Measurements from ENCODE around the gene FXYD5.

Gene FXYD5

DNA sequence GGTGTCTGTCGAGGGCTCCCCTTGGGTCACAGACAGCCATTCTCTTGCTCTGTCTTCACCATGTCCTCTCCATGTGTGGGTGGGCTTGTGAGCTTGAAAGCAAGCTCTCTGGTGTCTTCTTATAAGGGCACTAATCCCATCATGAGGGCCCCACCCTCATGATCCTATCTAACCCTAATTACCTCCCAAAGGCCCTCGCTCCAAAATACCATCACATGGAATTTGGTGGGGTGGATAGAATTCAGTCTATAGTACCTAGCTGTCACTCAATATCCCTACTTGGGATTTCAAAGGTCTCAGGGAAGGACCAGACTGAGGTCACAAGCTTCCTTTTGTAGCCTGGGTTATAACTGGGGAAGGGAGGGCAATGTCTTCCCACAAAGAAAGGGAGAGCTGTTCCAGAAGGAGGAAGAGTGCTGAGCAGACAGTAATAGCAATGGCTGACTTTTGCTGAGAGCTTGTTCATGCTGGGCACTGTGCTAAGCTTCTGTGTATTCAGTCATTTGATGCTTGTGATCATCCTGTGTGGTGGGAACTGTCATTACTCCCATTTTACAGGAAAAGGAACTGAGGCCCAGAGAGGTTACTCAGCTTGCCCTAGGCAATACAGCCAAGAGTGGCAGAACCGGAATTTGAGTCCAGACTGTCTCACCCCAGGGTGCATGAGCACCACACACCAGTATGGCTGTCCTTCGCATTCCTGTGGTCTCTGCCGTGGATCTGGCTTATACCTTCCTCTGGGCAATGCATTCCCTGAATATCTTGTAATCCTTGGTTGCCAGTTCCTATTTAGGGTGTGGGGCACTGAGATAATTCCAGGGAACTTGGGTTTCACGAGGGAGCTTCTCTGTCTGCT is 8.2 kb downstream of the FXYD5 start:
- TF ChIP-seq, protein P1, sequence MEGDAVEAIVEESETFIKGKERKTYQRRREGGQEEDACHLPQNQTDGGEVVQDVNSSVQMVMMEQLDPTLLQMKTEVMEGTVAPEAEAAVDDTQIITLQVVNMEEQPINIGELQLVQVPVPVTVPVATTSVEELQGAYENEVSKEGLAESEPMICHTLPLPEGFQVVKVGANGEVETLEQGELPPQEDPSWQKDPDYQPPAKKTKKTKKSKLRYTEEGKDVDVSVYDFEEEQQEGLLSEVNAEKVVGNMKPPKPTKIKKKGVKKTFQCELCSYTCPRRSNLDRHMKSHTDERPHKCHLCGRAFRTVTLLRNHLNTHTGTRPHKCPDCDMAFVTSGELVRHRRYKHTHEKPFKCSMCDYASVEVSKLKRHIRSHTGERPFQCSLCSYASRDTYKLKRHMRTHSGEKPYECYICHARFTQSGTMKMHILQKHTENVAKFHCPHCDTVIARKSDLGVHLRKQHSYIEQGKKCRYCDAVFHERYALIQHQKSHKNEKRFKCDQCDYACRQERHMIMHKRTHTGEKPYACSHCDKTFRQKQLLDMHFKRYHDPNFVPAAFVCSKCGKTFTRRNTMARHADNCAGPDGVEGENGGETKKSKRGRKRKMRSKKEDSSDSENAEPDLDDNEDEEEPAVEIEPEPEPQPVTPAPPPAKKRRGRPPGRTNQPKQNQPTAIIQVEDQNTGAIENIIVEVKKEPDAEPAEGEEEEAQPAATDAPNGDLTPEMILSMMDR (IDR thresholded peaks at IDR 0.05; ENCODE audit: extremely low read depth, missing control alignments): no peak

DNA sequence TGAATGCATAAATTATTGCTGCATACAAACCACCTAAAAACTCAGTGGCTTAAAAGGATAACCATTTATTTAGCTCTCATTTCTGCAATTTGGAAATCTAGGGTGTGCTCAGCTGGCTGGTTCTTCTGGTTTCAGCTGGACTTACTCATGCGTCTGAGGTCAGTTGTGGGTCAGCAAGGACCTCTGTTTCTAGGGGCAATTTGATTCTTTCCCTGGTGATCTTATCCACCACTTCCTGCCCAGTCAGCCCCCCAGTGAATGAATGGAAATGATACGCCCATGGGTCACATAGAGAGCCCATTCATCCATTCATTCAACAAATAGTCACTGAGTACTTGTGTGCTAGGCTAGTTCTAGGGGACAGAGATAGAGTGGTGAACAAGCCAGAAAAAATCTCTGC is 9.9 kb downstream of the FXYD5 start:
- no peak for DNase-seq (ENCODE audit: low spot score)
- TF ChIP-seq, protein P1 (IDR thresholded peaks at IDR 0.05; ENCODE audit: extremely low read depth, missing control alignments): no peak

More for the DNA sequence above, 8.2 kb downstream of the FXYD5 start:
- DNase-seq (ENCODE audit: low spot score): no peak

DNA sequence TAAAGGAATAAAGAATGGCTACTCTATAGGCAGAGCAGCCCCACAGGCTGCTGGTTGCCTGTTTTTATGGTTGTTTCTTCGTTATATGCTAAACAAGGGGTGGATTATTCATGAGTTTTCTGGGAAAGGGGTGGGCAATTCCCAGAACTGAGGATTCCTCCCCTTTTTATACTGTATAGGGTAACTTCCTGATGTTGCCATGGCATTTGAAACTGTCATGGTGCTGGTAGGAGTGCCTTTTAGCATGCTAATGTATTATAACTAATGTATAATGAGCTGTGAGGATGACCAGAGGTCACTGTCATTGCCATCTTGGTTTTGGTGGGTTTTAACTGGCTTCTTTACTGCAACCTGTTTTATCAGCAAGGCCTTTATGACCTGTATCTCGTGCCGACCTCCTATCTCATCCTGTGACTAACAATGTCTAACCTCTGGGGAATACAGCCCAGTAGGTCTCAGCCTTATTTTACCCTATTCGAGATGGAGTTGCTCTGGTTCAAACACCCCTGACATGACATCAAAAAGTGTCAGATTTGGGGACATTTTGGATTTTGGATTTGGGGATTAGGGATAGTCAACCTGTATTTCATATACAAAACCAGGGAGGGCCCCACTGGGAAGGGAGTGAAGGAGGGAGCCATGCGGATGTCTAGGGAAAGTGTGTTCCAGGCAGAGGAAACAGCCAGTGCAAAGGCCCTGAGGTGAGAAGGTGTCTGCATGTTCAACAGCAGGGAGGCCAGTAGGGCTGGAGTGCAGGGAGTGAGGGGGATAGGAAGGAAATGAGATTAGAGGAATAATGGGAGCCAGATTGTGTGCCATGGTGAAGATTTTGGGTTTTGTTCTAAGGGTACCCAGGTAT is 10.9 kb downstream of the FXYD5 start:
- TF ChIP-seq, protein P1 (IDR thresholded peaks at IDR 0.05; ENCODE audit: extremely low read depth, missing control alignments): no peak
- no peak for DNase-seq (ENCODE audit: low spot score)

DNA sequence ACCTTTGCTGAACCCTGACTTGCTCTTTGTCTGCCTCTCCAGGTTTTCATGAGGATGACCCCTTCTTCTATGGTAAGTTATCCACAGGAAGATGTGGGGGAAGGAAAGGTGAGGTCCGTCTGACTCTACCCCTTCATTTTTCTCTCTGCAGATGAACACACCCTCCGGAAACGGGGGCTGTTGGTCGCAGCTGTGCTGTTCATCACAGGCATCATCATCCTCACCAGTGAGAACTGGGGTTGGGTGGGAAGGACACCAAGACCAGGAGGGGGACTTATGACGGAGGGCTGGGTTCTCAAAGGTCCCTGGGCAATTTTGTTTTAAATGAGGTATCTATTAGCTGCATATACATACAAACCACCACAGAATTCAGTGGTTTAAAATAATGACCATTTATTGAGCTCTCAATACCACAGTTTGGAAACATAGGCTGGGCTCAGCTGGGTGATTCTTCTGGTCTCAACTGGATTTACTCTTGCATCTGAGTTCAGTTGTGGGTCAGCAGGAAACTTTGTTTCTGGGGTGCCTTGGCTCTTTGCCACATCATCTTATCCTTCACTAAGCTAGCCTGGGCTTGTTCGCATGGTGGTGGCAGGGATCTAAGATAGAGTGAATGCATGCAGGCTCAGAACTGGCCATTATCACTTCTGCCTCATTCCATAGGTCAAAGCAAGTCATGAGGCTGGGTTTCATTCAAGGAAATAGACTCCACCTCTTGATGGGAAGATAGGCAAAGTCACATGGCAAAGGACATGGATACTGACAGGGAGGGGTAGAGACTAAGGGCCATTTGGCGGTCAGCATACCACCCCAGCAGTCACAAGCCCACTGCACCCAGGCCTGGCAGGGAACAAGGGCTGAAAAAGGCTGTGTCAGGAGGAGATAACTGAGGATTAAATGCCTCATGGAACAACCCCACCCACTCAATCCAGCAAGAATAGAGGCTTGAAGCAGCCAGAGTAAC is 11.8 kb downstream of the FXYD5 start:
- TF ChIP-seq, protein P1 (IDR thresholded peaks at IDR 0.05; ENCODE audit: extremely low read depth, missing control alignments): no peak
- DNase-seq (ENCODE audit: low spot score): no peak

DNA sequence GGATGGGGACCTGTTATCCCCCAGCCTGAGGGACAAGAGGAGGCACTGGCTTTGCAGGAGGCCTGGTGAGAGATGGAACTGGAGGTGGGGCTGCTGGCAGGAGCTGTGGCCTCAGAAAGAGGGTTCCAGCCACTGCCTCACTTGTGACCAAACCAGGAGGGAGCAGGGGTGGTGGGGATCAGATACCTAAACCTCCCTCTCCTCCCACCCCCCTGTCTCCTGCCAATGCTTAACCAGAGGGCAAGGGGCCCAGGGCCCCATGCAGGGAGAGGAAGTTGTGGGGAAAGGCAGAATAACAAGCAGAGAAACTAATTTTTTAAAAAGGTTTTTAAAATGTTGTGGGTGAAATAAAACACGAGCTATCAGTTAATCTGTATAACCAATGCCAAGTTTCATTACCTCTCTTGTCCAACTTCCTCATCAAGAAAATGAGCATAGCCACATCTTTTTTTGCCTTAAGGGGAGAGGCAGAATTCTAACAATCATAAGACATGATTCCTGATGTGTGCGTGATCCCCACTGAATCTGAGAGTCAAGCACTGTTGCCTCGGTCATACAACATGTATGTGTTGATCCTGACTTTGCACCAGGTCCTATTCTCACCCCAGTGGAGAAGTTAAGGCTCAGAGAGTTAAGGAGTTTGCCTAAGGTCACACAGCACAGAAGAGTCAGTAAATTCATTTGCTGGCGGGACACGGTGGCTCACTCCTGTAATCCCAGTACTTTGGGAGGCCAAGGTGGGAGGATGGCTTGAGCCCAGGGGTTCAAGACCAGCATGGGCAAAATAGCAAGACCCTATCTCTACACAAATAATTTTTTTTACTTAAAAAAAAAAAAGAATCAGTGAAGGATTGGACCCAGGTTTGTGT is 12.9 kb downstream of the FXYD5 start:
- TF ChIP-seq, protein P1 (IDR thresholded peaks at IDR 0.05; ENCODE audit: extremely low read depth, missing control alignments): no peak
- DNase-seq (ENCODE audit: low spot score): no peak

DNA sequence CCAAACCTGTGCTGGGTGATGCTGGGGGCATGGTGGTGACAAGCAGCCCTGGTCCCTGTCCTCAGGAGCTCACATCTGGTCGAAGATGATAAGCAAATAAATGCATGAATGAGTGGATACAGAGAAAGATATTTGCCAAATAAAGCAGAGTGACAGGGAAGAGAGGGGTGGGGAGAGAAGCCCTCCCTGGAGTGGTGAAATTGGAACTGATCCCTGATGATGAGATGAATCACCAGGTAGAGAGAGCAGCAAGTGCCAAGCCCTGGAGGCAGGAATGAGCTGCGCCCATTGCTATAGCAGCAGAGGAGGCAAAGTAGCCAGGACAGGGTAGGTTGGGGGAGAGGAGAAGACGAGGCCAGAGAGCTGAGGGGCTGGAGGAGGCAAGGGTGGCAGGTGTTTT is 13.7 kb downstream of the FXYD5 start:
- TF ChIP-seq, protein P1 (IDR thresholded peaks at IDR 0.05; ENCODE audit: extremely low read depth, missing control alignments): no peak
- no peak for DNase-seq (ENCODE audit: low spot score)
